Activated T-cell treated with anti-CD3 and anti-CD28 coated beads, Interleukin-2, amount 50 U/mL, for 4 hours (primary cell): ENCODE measurements around the gene PISD. TPM values are rescaled to one million over a fixed set of nuclear protein-coding genes. Genes with fewer than 3 reads are reported as not detected.
A peak's percentile ranks its signal among the peaks of the same experiment; 100 is the strongest.
"Not testable (repeated sequence)": the region's sequence is repeated elsewhere in the genome, so short reads cannot be mapped to it uniquely, and the experiment has no call there.

Source experiments
- ATAC-seq, 2 donors: fragments of 200-7000 bp; cut with Tn5 transposase; one replicate each; pipeline ENCODE4 v1.10.0; 2021
- DNase-seq: peaks from one replicate; pipeline ENCODE4 v3.0.0-alpha.2; 2020
- H3K27me3 Mint-ChIP-seq: one replicate; pipeline ENCODE4 v1.8.0; 2021; ENCODE audit warnings: low read depth, mixed read lengths
- H3K36me3 Mint-ChIP-seq: one replicate; pipeline ENCODE4 v1.8.0; 2022; ENCODE audit warnings: mixed read lengths; ENCODE audit not compliant: insufficient read depth
- H3K4me1 Mint-ChIP-seq: one replicate; pipeline ENCODE4 v1.8.0; 2021; ENCODE audit warnings: low read depth, mixed read lengths
- H3K4me3 Mint-ChIP-seq: one replicate; pipeline ENCODE4 v1.8.0; 2021; ENCODE audit warnings: mild to moderate bottlenecking, moderate library complexity, mixed read lengths
- H3K9me3 Mint-ChIP-seq: one replicate; pipeline ENCODE4 v1.8.0; 2021; ENCODE audit warnings: mixed read lengths
- total RNA-seq, 3 donors: library from RNA; stranded (reverse); gene quantifications; one replicate each; pipeline ENCODE4 v1.2.1, GENCODE V29; 2021

PISD gene
- total RNA-seq, 3 donors from 2014 or later: 80.0 to 101 (median 81.2) TPM

- not testable (repeated sequence) for H3K27me3 Mint-ChIP-seq, ATAC-seq, H3K9me3 Mint-ChIP-seq, DNase-seq, H3K4me3 Mint-ChIP-seq
- peaks cover 13% of the 10 kb centered on the region for H3K4me1 Mint-ChIP-seq
- H3K36me3 Mint-ChIP-seq: peaks cover 32% of the 10 kb centered on the region
Measured at GRCh38 chr22:31590161-31590560, 71.9 kb downstream of the PISD start.

- H3K27me3 Mint-ChIP-seq: no peaks in the 10 kb centered on the region
- no peak overlapping the region for H3K4me3 Mint-ChIP-seq
- H3K4me1 Mint-ChIP-seq: peaks cover 24% of the 10 kb centered on the region
- peaks cover 33% of the 10 kb centered on the region for H3K36me3 Mint-ChIP-seq
- no peak for ATAC-seq
- H3K9me3 Mint-ChIP-seq: no peaks in the 10 kb centered on the region
- no peak for DNase-seq
Measured at GRCh38 chr22:31588970-31589675, 72.9 kb downstream of the PISD start.

GRCh38 chr22:31586137-31586920, 75.7 kb downstream of the PISD start:
- Mint-ChIP-seq H3K9me3 (no peaks in the 10 kb centered on the region), H3K4me3 (peak overlapping the region; percentile 12)
- DNase-seq: no peak

GRCh38 chr22:31585161-31585859, 76.7 kb downstream of the PISD start:
- no peak for DNase-seq
- Mint-ChIP-seq H3K4me3 (peak overlapping the region; percentile 35), H3K36me3 (peaks cover 47% of the 10 kb centered on the region), H3K4me1 (peaks cover 41% of the 10 kb centered on the region), H3K9me3 (no peaks in the 10 kb centered on the region), H3K27me3 (no peaks in the 10 kb centered on the region)
- ATAC-seq: peak; percentile 46 to 66

More at GRCh38 chr22:31586137-31586920, 75.7 kb downstream of the PISD start:
- peaks cover 41% of the 10 kb centered on the region for H3K36me3 Mint-ChIP-seq
- no peaks in the 10 kb centered on the region for H3K27me3 Mint-ChIP-seq
- peaks cover 41% of the 10 kb centered on the region for H3K4me1 Mint-ChIP-seq
- ATAC-seq: no peak

GRCh38 chr22:31584804-31585160, 77.2 kb downstream of the PISD start:
- Mint-ChIP-seq H3K4me1 (peaks cover 41% of the 10 kb centered on the region), H3K36me3 (peaks cover 51% of the 10 kb centered on the region), H3K27me3 (no peaks in the 10 kb centered on the region), H3K9me3 (no peaks in the 10 kb centered on the region), H3K4me3 (no peak overlapping the region)
- peak in 1 of 2 donors; percentile 27 for ATAC-seq
- no peak for DNase-seq

- peaks cover 47% of the 10 kb centered on the region for H3K36me3 Mint-ChIP-seq
- H3K27me3 Mint-ChIP-seq: no peaks in the 10 kb centered on the region
- no peaks in the 10 kb centered on the region for H3K9me3 Mint-ChIP-seq
- no peak overlapping the region for H3K4me3 Mint-ChIP-seq
- DNase-seq (no peak), ATAC-seq (no peak)
- peaks cover 41% of the 10 kb centered on the region for H3K4me1 Mint-ChIP-seq
Measured at GRCh38 chr22:31583861-31584485, 78.0 kb downstream of the PISD start.

- Mint-ChIP-seq H3K27me3 (no peaks in the 10 kb centered on the region), H3K4me1 (peaks cover 27% of the 10 kb centered on the region), H3K4me3 (no peak overlapping the region), H3K36me3 (peaks cover 37% of the 10 kb centered on the region), H3K9me3 (no peaks in the 10 kb centered on the region)
- DNase-seq (no peak), ATAC-seq (no peak)
Measured at GRCh38 chr22:31579835-31580242, 82.2 kb downstream of the PISD start.

- Mint-ChIP-seq H3K27me3 (no peaks in the 10 kb centered on the region), H3K9me3 (no peaks in the 10 kb centered on the region), H3K4me1 (peaks cover 10% of the 10 kb centered on the region), H3K36me3 (peaks cover 35% of the 10 kb centered on the region), H3K4me3 (no peak overlapping the region)
- no peak for ATAC-seq
- no peak for DNase-seq
Measured at GRCh38 chr22:31578171-31578570, 83.8 kb downstream of the PISD start.

- no peak overlapping the region for H3K4me3 Mint-ChIP-seq
- H3K36me3 Mint-ChIP-seq: peaks cover 38% of the 10 kb centered on the region
- no peaks in the 10 kb centered on the region for H3K9me3 Mint-ChIP-seq
- DNase-seq: no peak
- no peaks in the 10 kb centered on the region for H3K27me3 Mint-ChIP-seq
- ATAC-seq: no peak
- H3K4me1 Mint-ChIP-seq: peaks cover 10% of the 10 kb centered on the region
Measured at GRCh38 chr22:31577711-31578110, 84.3 kb downstream of the PISD start.

GRCh38 chr22:31575190-31575589, 86.8 kb downstream of the PISD start:
- Mint-ChIP-seq H3K4me3 (no peak overlapping the region), H3K27me3 (no peaks in the 10 kb centered on the region), H3K36me3 (peaks cover 43% of the 10 kb centered on the region), H3K9me3 (no peaks in the 10 kb centered on the region), H3K4me1 (peaks cover 2% of the 10 kb centered on the region)
- no peak for ATAC-seq
- no peak for DNase-seq

- peaks cover 40% of the 10 kb centered on the region for H3K36me3 Mint-ChIP-seq
- no peak for ATAC-seq
Measured at GRCh38 chr22:31574055-31574670, 87.9 kb downstream of the PISD start.

GRCh38 chr22:31572939-31573338, 89.1 kb downstream of the PISD start:
- ATAC-seq: no peak
- H3K36me3 Mint-ChIP-seq: peaks cover 38% of the 10 kb centered on the region
- H3K27me3 Mint-ChIP-seq: no peaks in the 10 kb centered on the region

More at GRCh38 chr22:31574055-31574670, 87.9 kb downstream of the PISD start:
- Mint-ChIP-seq H3K27me3 (no peaks in the 10 kb centered on the region), H3K4me1 (peaks cover 4% of the 10 kb centered on the region), H3K4me3 (no peak overlapping the region), H3K9me3 (no peaks in the 10 kb centered on the region)
- no peak for DNase-seq

GRCh38 chr22:31569126-31569525, 92.9 kb downstream of the PISD start:
- no peaks in the 10 kb centered on the region for H3K9me3 Mint-ChIP-seq
- no peak overlapping the region for H3K4me3 Mint-ChIP-seq
- ATAC-seq (no peak), DNase-seq (no peak)
- no peaks in the 10 kb centered on the region for H3K27me3 Mint-ChIP-seq
- peaks cover 4% of the 10 kb centered on the region for H3K4me1 Mint-ChIP-seq
- peaks cover 29% of the 10 kb centered on the region for H3K36me3 Mint-ChIP-seq

More at GRCh38 chr22:31572939-31573338, 89.1 kb downstream of the PISD start:
- peaks cover 4% of the 10 kb centered on the region for H3K4me1 Mint-ChIP-seq
- H3K4me3 Mint-ChIP-seq: no peak overlapping the region
- no peak for DNase-seq
- H3K9me3 Mint-ChIP-seq: no peaks in the 10 kb centered on the region
